ENCODE data around the gene CD52.
"Not testable (repeated sequence)": the region's sequence is repeated elsewhere in the genome, so short reads cannot be mapped to it uniquely, and the experiment has no call there.

CD52 gene

GRCh38 chr1:26284597-26285347 lies 33.0 kb upstream of the CD52 start:
- DNase-seq: no peak

GRCh38 chr1:26285366-26286063 lies 32.2 kb upstream of the CD52 start:
- DNase-seq: no peak

GRCh38 chr1:26286064-26286416 lies 31.7 kb upstream of the CD52 start:
- no peak for DNase-seq

GRCh38 chr1:26287033-26287711 lies 30.6 kb upstream of the CD52 start:
- DNase-seq: no peak

GRCh38 chr1:26287811-26288210 lies 29.9 kb upstream of the CD52 start:
- no peak for DNase-seq

- DNase-seq: no peak
Observed at GRCh38 chr1:26288311-26288941, 29.3 kb upstream of the CD52 start.

- no peak for DNase-seq
Observed at GRCh38 chr1:26289158-26290059, 28.3 kb upstream of the CD52 start.

- DNase-seq: no peak
Observed at GRCh38 chr1:26290122-26290881, 27.5 kb upstream of the CD52 start.

- DNase-seq: no peak
Observed at GRCh38 chr1:26290882-26291261, 26.9 kb upstream of the CD52 start.

GRCh38 chr1:26291433-26291832 lies 26.3 kb upstream of the CD52 start:
- DNase-seq: no peak

GRCh38 chr1:26291939-26292338 lies 25.8 kb upstream of the CD52 start:
- DNase-seq: no peak

GRCh38 chr1:26292735-26293134 lies 25.0 kb upstream of the CD52 start:
- not testable (repeated sequence) for DNase-seq

GRCh38 chr1:26293911-26294463 lies 23.8 kb upstream of the CD52 start:
- no peak for DNase-seq

GRCh38 chr1:26295194-26296138 lies 22.3 kb upstream of the CD52 start:
- no peak for DNase-seq

- DNase-seq: no peak
Observed at GRCh38 chr1:26296340-26297056, 21.3 kb upstream of the CD52 start.

GRCh38 chr1:26297057-26297790 lies 20.5 kb upstream of the CD52 start:
- DNase-seq: no peak

GRCh38 chr1:26297791-26298124 lies 20.0 kb upstream of the CD52 start:
- DNase-seq: no peak

- DNase-seq: no peak
Observed at GRCh38 chr1:26300578-26301275, 17.0 kb upstream of the CD52 start.
